HG03575 (cell line): Measurements from ENCODE around the gene PADI2.

Source experiments
- ATAC-seq: cut with Tn5 transposase; IDR thresholded peaks from one replicate; pipeline ENCODE4 v1.9.1; 2021; ENCODE audit not compliant: unreplicated experiment, insufficient number of reproducible peaks, low FRiP score; ENCODE audit errors: extremely low read depth

The PADI2 gene

DNA sequence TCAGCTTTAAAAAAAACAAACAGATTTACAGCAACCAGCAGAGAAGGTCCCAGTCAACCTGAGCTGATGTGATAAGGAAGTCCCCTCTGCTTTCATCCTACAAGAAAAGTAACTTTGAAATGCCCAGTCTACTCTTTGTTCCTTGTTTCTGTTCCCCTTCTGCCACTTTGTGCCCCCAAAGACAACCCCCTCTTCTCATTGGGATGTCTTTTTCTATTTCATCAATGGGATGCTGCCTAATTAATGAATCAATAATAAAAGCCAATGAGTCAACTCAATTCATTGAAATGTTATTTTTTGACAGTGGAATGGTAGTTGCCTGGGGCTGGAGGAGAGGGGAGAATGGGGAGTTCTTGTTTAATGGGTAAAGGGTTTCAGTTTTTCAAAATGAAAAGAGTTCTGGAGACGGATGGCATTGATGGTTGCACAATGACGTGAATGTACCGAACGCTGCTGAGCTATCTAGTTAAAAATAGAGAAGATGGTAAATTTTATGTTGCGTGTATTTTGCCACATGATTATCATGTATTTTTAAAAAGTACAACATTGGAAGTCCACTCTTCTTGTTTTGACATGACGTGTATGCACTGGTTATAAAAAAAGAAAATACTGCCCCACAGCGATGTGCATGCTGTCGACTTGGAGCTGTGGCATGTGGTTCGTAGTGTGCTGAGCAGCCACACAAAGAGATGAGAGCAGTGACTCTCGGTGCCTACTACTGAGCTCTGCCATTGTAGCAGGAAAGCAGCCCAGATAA, 22.4 kb upstream of the PADI2 start:
- no peak for ATAC-seq

DNA sequence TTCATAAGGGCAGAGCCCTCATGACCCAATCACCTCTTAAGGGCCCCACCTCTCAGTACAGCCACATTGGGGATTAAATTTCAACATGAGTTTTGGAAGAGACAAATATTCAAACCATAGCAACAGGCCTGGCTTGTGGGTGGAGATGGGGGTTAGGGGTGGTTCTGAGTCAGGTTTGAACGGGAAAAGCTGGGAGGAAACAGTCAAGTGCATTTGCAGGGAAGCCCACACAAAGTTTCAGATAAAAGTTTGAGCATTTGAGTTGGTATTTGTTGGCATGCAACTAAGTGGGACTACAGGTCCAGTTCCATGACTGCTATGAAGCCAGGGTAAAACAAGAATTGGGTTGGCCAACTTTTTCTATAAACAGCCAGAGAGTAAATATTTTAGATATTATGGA, 21.0 kb upstream of the PADI2 start:
- ATAC-seq = no peak

DNA sequence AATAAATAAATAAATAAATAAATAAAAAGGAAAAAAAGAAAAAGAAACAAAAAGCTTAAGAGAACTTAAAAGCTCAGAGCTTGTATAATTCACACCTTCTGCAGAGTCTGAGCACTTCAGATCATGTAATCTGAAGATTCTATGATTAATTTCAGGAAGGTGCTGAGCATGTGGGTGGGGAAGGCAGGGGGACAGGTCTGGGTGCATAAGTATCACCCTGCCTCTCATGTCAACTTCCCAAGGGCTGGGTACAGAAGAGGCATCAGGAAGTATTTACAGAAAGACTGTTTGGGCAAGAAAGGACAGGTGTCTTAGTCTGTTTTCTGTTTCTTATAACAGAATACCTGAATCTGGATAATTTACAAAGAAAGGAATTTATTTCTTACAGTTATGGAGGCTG, 20.4 kb upstream of the PADI2 start:
- ATAC-seq = no peak

- ATAC-seq = no peak
These were observed 18.2 kb upstream of the PADI2 start for GRCh38 chr1:17137441-17137840.

- no peak for ATAC-seq
These were observed 17.7 kb upstream of the PADI2 start for GRCh38 chr1:17136936-17137335.

GRCh38 chr1:17136145-17136544, 16.9 kb upstream of the PADI2 start:
- ATAC-seq = no peak

DNA sequence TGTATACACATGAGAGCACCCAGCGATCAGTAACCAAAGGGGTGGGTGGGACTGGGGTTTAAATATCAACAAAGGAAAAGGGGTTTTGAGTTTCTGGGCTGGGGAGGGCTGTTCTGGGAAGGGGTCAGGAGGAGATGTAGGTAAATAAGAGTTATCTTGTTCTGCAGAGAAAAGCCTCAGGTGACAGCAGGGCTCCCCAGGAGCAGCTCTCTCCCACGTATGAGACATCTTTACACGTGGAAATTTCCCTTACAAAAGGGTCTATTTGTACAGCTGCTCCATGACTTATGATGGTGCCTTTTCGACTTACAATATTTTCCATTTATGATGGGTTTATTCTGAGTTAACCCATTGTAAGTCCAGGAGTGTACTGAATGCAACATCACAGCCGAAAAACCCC, 16.3 kb upstream of the PADI2 start:
- no peak for ATAC-seq

- ATAC-seq = no peak
These were observed 15.5 kb upstream of the PADI2 start for GRCh38 chr1:17134724-17135123.

GRCh38 chr1:17134034-17134433, 14.8 kb upstream of the PADI2 start:
- ATAC-seq = no peak

DNA sequence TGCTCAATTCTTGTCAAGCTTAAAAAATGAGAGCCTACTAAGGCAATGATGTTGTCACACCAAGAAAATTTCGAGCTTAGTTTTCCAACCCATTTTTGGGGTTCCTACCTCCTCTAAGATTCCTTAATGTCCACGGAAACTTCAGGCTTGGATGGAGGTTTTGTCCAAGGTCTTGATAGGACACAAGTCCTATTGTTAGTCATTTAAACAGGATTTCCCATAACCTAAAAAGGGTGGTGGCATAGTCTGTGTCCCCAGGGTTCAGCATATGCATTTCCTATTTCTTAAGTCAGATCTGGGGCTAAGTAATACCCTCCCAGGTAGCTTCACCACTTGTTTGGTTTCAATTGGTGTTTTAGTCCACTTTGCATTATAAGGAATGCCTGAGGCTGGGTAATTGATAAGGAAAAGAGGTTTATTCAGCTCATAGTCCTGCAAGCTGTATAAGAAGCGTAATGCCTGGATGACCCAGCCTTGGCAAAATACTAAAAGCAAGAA, 10.9 kb upstream of the PADI2 start:
- no peak for ATAC-seq

GRCh38 chr1:17128361-17128760, 9.1 kb upstream of the PADI2 start:
- ATAC-seq = no peak

DNA sequence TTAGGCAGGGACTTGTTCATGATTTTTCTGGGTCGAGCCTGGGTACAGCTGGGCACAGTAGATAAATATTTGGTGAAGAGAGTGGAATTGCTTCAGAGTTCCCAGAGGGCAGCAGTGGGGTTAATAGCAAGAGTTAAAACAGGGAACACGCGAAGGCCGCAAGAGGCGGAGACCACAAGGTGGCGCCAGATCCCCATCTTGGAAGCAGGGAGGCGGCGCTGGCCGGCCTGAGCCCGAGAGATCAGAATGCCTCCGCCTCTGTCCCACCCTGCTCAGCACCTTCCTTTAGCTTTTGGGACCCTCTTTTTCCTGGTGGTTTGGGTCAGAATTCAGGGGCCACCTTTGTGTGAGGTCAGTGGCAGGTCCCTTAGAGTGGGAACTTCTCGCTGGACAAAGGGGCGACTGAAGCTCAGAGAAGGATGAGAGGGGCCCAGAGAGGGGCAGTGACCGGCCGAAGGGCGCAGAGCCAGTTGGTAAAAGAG, 6.5 kb upstream of the PADI2 start:
- no peak for ATAC-seq

DNA sequence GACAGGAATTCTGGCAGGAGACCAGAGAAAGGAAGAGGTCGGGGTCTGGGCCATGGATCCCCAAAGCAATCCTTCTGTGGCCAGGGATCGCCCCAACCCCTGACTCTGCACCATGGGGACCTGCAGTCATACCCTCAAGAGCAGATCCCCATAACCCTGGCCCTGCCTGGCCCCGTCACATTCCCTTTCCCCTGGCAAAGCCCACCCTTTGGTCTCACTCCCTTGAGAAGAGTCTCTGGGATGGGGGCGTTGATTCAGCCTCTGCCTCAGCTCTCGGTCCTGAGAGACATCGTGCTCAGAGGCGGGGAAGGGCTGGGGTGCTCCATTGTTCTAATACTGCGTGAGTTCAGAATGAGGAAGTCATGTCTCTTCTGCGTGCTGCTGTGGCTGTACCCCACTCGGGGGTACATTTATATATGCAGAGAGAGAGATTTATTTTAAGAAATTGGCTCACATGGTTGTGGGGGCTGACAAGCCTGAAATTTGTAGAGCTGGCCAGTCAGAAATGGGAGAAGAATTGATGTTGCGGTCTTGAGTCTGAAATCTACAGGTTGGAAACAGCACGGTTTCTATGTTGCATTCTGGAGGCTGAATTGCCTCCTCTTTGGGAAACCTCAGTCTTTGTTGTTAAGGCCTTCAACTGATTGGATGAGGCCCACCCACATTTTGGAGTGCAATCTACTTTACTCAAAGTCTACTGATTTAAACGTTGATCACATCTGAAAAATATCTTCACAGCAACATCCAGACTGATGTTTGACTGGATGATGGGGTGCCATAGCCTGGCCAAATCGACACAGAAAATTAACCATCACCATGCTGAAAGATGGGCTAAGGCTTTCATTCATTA, 4.2 kb upstream of the PADI2 start:
- ATAC-seq = no peak

DNA sequence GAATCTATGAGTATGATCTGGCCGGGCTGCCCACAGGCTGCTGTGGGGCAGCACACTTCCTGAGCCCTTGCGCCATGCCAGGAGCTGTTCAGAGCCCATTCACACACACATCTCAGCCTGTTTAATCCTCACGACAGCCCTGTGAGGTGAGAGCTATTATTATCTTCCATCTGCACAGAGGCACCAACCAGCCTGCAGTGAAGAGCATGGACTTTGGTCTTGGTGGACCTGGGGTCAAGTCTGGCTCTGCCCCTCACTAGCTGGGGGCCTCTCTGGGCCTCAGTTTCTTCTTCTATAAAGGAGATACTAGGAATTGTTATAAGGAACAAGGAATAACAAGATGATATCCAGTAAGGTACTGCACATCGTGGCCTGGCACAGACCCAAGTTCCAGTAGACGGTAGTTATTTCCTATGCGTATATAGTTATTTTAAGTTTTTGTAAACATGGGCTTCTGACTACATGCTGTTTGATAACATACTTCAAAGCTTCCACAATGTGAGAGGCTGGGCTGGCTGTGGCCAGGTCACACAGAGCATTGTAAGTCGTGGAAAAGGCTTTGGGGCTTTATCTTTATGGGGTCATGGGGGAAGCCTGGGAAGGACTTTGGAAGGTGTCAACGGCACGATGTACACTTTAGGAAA, 3.4 kb upstream of the PADI2 start:
- no peak for ATAC-seq

GRCh38 chr1:17121881-17122280, 2.6 kb upstream of the PADI2 start:
- no peak for ATAC-seq

DNA sequence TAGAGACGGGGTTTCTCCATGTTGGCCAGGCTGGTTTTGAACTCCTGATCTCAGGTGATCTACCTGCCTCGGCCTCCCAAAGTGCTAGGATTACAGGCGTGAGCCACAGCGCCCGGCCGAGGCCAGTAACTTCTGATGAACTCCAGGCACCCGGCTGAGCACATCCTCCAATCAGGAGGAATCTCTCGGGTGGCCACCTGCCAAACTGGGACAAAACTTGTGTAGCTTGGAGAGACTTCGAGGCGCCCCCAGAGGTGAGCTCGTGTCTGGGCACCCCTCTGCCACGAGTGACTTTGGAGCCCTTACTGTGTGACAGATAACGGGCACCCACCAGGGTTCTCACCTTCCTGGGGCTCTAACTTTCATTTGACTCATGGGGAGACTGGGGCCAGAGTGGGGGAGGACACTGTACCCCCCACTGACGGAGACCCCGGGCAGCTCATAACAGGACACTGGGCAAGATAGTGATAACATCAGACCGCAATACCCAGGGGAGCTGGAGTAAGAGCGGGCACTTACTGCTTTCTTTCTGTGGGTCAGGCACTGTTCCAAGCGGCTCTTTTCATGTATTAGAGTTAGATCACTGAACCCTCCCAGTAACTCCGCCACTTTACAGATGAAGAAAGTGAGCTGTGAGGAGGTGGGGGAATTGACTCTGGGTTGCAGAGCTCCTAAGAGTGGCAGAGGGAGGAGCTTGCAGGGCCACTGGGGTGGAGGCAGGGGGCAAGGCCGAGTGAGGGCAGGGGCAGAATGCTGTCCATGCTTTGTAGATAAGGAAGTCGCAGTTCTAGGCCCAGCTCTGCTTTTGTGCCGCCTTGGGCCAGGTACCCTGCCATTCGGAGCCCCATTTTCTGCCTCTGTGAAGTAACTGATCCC, 1.9 kb upstream of the PADI2 start:
- ATAC-seq = no peak

- ATAC-seq = no peak
These were observed 1.2 kb upstream of the PADI2 start for GRCh38 chr1:17120481-17120877.

DNA sequence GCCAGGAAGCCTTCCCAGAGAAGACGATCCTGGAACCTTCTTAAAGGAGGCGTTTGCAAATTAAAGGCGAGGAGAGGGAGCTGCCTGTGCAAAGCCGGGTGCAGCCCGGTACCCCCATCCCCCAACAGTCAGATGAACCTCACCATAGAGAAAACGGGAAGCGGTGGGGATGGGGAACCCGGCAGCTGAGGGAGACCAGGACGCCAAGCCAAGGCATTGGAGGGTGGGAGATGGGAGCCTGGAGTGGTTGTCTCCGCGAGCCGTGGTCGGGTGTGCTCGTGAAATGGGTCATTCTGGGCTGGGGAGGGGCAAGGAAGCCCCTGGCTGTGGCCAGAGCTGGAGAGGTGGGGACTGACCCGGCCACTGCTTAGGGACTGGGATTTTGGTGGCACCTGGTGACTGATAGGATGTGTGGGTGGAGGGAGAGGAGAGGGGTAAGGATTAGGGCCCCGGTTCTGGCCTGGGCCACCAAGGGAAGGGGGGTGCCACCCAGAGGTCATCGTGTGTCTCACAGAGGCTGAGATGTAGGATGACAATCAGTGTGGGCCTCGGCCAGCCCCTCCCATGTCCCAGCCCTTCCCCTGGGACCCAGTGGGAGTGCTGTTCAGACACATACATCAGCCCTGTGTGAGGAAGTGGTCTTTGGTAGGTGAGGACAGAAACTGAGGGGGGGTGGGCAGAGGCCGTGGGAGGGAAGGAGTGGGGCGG, 676 bp upstream of the PADI2 start:
- no peak for ATAC-seq
